Panc1 (cell line): ENCODE data around the gene AGTPBP1.
"Not testable (repeated sequence)": the region's sequence is repeated elsewhere in the genome, so short reads cannot be mapped to it uniquely, and the experiment has no call there.

Source experiments
- POLR2AphosphoS5 ChIP-seq: IDR thresholded peaks from 2 replicates; pipeline ENCODE4 v1.6.1; 2012; ENCODE audit warnings: mild to moderate bottlenecking, low read depth, low read length, moderate library complexity
- TF ChIP-seq, protein P1 (sequence below): fragments of 450-650 bp; IDR thresholded peaks from 2 replicates; pipeline ENCODE4 v1.5.1; 2017; ENCODE audit warnings: mild to moderate bottlenecking

DNA sequence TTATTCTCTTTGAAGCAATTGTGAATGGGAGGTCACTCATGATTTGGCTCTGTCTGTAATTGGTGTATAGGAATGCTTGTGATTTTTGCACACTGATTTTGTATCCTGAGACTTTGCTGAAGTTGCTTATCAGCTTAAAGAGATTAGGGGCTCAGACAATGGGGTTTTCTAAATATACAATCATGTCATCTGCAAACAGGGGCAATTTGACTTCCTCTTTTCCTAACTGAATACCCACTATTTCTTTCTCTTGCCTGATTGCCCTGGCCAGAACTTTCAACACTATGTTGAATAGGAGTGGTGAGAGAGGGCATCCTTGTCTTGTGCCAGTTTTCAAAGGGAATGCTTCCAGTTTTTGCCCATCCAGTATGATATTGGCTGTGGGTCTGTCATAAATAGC lies 22.3 kb downstream of the AGTPBP1 start:
- TF ChIP-seq POLR2AphosphoS5: not testable (repeated sequence)
- TF ChIP-seq, protein P1, sequence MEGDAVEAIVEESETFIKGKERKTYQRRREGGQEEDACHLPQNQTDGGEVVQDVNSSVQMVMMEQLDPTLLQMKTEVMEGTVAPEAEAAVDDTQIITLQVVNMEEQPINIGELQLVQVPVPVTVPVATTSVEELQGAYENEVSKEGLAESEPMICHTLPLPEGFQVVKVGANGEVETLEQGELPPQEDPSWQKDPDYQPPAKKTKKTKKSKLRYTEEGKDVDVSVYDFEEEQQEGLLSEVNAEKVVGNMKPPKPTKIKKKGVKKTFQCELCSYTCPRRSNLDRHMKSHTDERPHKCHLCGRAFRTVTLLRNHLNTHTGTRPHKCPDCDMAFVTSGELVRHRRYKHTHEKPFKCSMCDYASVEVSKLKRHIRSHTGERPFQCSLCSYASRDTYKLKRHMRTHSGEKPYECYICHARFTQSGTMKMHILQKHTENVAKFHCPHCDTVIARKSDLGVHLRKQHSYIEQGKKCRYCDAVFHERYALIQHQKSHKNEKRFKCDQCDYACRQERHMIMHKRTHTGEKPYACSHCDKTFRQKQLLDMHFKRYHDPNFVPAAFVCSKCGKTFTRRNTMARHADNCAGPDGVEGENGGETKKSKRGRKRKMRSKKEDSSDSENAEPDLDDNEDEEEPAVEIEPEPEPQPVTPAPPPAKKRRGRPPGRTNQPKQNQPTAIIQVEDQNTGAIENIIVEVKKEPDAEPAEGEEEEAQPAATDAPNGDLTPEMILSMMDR: not testable (repeated sequence)
